ENCODE measurements around the gene TXNDC2. TPM values are rescaled to one million over a fixed set of nuclear protein-coding genes. Genes with fewer than 3 reads are reported as not detected.
"Not testable (repeated sequence)": the region's sequence is repeated elsewhere in the genome, so short reads cannot be mapped to it uniquely, and the experiment has no call there.

TXNDC2 gene
- total RNA-seq, 1 donor: 0.36 TPM

- Histone ChIP-seq H3K4me1 (ENCODE audit: insufficient read depth, low read length) (peaks cover 15% of the 10 kb centered on the region), H3K36me3 (ENCODE audit: insufficient read depth, low read length) (no peaks in the 10 kb centered on the region), H3K27ac (ENCODE audit: low read depth, low read length) (no peak overlapping the region), H3K4me2 (ENCODE audit: insufficient read depth, low read length) (no peak overlapping the region), H2AFZ (ENCODE audit: low read length) (no peak overlapping the region), H4K20me1 (ENCODE audit: insufficient read depth, low read length) (no peaks in the 10 kb centered on the region), H3K9me3 (ENCODE audit: low read depth, low read length) (no peaks in the 10 kb centered on the region), H3K4me3 (ENCODE audit: insufficient read depth, low read length) (no peak overlapping the region), H3K27me3 (ENCODE audit: insufficient read depth, low read length) (no peaks in the 10 kb centered on the region), H3K79me2 (ENCODE audit: insufficient read depth, low read length) (no peaks in the 10 kb centered on the region)
- TF ChIP-seq CTCF (IDR thresholded peaks at IDR 0.05; ENCODE audit: extremely low read depth, low read depth, low read length): no peak
- DNase-seq (ENCODE audit: insufficient read length, low spot score, missing footprints): no peak
Measured at GRCh38 chr18:9894454-9895068, 8.8 kb downstream of the TXNDC2 start.

- H3K4me3 ChIP-seq (ENCODE audit: insufficient read depth, low read length): no peak overlapping the region
- no peaks in the 10 kb centered on the region for H3K36me3 ChIP-seq (ENCODE audit: insufficient read depth, low read length)
- no peak overlapping the region for H3K27ac ChIP-seq (ENCODE audit: low read depth, low read length)
- H2AFZ ChIP-seq (ENCODE audit: low read length): no peak overlapping the region
- no peak for DNase-seq (ENCODE audit: insufficient read length, low spot score, missing footprints)
- H3K79me2 ChIP-seq (ENCODE audit: insufficient read depth, low read length): no peaks in the 10 kb centered on the region
- no peak overlapping the region for H3K4me2 ChIP-seq (ENCODE audit: insufficient read depth, low read length)
- H3K9me3 ChIP-seq (ENCODE audit: low read depth, low read length): no peaks in the 10 kb centered on the region
- peaks cover 10% of the 10 kb centered on the region for H3K4me1 ChIP-seq (ENCODE audit: insufficient read depth, low read length)
- H3K27me3 ChIP-seq (ENCODE audit: insufficient read depth, low read length): no peaks in the 10 kb centered on the region
- no peak for TF ChIP-seq CTCF (IDR thresholded peaks at IDR 0.05; ENCODE audit: extremely low read depth, low read depth, low read length)
- no peaks in the 10 kb centered on the region for H4K20me1 ChIP-seq (ENCODE audit: insufficient read depth, low read length)
Measured at GRCh38 chr18:9897129-9897528, 11.4 kb downstream of the TXNDC2 start.

DNA sequence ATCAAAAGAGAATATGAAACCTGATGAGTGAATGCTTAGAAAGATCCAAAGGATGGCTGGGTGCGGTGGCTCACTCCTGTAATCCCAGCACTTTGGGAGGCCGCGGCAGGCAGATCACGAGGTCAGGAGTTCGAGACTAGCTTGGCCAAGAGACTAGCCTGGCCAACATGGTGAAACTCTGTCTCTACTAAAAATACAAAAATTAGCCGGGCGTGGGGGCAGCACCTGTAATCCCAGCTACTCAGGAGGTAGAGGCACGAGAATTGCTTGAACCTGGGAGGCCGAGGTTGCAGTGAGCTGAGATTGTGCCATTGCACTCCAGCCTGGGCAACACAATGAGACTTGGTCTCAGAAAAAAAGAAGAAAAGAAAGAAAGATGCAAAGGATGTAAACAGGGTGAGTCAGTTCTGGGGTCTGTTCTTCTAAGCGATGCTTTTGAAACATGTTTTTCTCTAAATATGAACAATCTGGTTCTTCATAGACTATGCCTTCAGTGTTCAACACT lies 12.1 kb downstream of the TXNDC2 start:
- peaks cover 10% of the 10 kb centered on the region for H3K4me1 ChIP-seq (ENCODE audit: insufficient read depth, low read length)
- not testable (repeated sequence) for H3K27ac ChIP-seq (ENCODE audit: low read depth, low read length); H3K4me2 ChIP-seq (ENCODE audit: insufficient read depth, low read length); DNase-seq (ENCODE audit: insufficient read length, low spot score, missing footprints); H3K79me2 ChIP-seq (ENCODE audit: insufficient read depth, low read length); H3K36me3 ChIP-seq (ENCODE audit: insufficient read depth, low read length); H3K9me3 ChIP-seq (ENCODE audit: low read depth, low read length); H3K27me3 ChIP-seq (ENCODE audit: insufficient read depth, low read length); H3K4me3 ChIP-seq (ENCODE audit: insufficient read depth, low read length); H2AFZ ChIP-seq (ENCODE audit: low read length); H4K20me1 ChIP-seq (ENCODE audit: insufficient read depth, low read length)

GRCh38 chr18:9898792-9899549 lies 13.2 kb downstream of the TXNDC2 start:
- Histone ChIP-seq H3K36me3 (ENCODE audit: insufficient read depth, low read length) (no peaks in the 10 kb centered on the region), H3K4me2 (ENCODE audit: insufficient read depth, low read length) (no peak overlapping the region), H3K9me3 (ENCODE audit: low read depth, low read length) (no peaks in the 10 kb centered on the region), H3K4me3 (ENCODE audit: insufficient read depth, low read length) (no peak overlapping the region), H3K79me2 (ENCODE audit: insufficient read depth, low read length) (no peaks in the 10 kb centered on the region), H3K27me3 (ENCODE audit: insufficient read depth, low read length) (no peaks in the 10 kb centered on the region), H3K27ac (ENCODE audit: low read depth, low read length) (no peak overlapping the region), H4K20me1 (ENCODE audit: insufficient read depth, low read length) (no peaks in the 10 kb centered on the region), H3K4me1 (ENCODE audit: insufficient read depth, low read length) (peaks cover 10% of the 10 kb centered on the region), H2AFZ (ENCODE audit: low read length) (no peak overlapping the region)
- DNase-seq (ENCODE audit: insufficient read length, low spot score, missing footprints): no peak
- TF ChIP-seq CTCF (IDR thresholded peaks at IDR 0.05; ENCODE audit: extremely low read depth, low read depth, low read length): no peak

DNA sequence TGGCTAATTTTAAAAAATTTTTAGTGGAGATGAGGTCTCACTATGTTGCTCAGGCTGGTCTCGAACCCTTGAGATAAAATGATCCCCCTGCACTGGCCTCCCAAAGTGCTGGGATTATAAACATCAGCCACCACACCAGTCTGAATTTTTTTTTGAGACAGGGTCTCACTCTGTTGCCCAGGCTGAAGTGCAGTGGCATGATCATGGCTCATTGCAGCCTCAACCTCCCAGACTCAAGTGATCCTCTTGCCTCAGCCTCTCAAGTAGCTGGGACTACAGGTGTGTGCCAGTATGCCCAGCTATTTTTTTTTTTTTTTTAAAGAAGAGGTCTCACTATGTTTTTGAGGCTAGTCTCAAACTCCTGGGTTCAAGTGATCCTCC lies 13.8 kb downstream of the TXNDC2 start:
- H3K27ac ChIP-seq (ENCODE audit: low read depth, low read length); H3K36me3 ChIP-seq (ENCODE audit: insufficient read depth, low read length); H3K4me2 ChIP-seq (ENCODE audit: insufficient read depth, low read length); H2AFZ ChIP-seq (ENCODE audit: low read length); DNase-seq (ENCODE audit: insufficient read length, low spot score, missing footprints); H3K27me3 ChIP-seq (ENCODE audit: insufficient read depth, low read length); H3K79me2 ChIP-seq (ENCODE audit: insufficient read depth, low read length); H4K20me1 ChIP-seq (ENCODE audit: insufficient read depth, low read length); H3K9me3 ChIP-seq (ENCODE audit: low read depth, low read length); H3K4me3 ChIP-seq (ENCODE audit: insufficient read depth, low read length): not testable (repeated sequence)
- peaks cover 10% of the 10 kb centered on the region for H3K4me1 ChIP-seq (ENCODE audit: insufficient read depth, low read length)
